ENCODE measurements around the gene SH3PXD2A. TPM values are rescaled to one million over a fixed set of nuclear protein-coding genes. Genes with fewer than 3 reads are reported as not detected.

Gene SH3PXD2A
- total RNA-seq, 1 donor from 2014 or later: 35.2 TPM

DNA sequence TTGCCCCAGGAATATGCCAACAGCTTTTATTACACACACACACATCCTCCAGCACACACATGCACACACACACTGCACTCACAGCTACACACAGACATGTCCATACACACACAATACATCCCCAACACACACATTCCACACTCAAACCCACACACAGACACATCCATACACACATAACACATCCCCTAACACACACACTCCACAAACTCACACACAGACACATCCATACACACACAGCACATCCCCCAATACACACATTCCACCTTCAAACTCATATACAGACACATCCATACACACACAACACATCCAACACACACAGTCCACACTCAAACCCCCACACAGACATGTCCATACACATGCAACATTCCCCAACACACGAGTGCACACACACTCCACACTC lies 19.1 kb downstream of the SH3PXD2A start:
- peaks cover 47% of the 10 kb centered on the region for H3K4me1 ChIP-seq

DNA sequence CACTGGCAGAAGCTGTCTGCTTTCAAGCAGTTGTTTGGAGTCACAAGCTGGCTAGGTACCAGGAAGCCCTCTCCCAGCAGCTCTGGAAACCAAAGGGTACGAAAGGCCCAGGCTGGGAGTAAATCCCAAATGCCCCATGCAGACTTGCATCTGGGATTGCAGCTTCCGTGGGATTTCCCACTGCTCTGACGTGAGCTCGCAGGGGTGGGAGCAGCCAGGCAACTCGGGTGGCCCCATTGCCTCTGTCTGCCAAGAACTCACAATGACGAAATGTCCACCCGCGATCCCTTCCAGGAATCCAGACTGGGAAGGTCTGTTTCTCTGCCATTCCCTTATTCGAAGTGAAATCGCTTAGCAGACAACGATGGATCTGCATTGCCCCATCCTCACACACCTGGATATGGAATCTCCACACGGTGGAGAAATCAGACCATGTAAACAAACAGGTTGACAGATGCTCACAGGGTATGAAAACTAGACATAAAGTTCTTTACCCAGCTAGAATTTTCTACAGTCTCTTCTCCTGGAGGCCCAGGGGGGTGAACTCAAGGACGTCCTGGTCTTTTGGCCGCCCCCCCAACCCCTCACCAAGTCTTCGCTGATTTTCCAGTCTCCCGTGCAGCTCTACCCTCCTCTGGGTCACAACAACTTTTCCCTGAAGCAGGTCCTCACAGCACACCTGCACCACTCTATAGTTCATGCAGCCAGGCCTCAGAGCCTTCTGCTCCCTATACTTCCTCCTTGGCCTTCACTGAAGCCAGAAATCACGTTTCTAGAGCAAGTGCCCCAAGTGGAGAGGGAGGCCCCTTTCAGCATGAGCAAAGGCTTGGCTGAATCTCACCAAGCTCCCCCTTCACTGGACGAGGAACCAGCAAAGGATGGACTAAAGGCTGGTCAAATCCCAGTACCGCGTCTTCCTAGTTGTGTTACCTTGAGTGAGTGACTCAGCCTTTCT lies 20.0 kb downstream of the SH3PXD2A start:
- Histone ChIP-seq H3K4me3 (no peak overlapping the region), H3K9me3 (no peaks in the 10 kb centered on the region), H3K27ac (no peak overlapping the region), H3K27me3 (no peaks in the 10 kb centered on the region), H3K4me1 (peaks cover 39% of the 10 kb centered on the region), H3K36me3 (no peaks in the 10 kb centered on the region)
- TF ChIP-seq, protein P1, sequence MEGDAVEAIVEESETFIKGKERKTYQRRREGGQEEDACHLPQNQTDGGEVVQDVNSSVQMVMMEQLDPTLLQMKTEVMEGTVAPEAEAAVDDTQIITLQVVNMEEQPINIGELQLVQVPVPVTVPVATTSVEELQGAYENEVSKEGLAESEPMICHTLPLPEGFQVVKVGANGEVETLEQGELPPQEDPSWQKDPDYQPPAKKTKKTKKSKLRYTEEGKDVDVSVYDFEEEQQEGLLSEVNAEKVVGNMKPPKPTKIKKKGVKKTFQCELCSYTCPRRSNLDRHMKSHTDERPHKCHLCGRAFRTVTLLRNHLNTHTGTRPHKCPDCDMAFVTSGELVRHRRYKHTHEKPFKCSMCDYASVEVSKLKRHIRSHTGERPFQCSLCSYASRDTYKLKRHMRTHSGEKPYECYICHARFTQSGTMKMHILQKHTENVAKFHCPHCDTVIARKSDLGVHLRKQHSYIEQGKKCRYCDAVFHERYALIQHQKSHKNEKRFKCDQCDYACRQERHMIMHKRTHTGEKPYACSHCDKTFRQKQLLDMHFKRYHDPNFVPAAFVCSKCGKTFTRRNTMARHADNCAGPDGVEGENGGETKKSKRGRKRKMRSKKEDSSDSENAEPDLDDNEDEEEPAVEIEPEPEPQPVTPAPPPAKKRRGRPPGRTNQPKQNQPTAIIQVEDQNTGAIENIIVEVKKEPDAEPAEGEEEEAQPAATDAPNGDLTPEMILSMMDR (IDR thresholded peaks at IDR 0.05): no peak
- intact Hi-C loops (cut with DNase I): no loop called here
- ATAC-seq: peak; percentile 33
- no peak for DNase-seq

More for the DNA sequence above, 19.1 kb downstream of the SH3PXD2A start:
- H3K36me3 ChIP-seq: no peaks in the 10 kb centered on the region
- intact Hi-C loops (cut with DNase I): no loop called here
- TF ChIP-seq, protein P1 (IDR thresholded peaks at IDR 0.05): no peak
- H3K27me3 ChIP-seq: no peaks in the 10 kb centered on the region
- DNase-seq (no peak), ATAC-seq (no peak)
- no peak overlapping the region for H3K4me3 ChIP-seq
- H3K27ac ChIP-seq: no peak overlapping the region
- H3K9me3 ChIP-seq: no peaks in the 10 kb centered on the region

DNA sequence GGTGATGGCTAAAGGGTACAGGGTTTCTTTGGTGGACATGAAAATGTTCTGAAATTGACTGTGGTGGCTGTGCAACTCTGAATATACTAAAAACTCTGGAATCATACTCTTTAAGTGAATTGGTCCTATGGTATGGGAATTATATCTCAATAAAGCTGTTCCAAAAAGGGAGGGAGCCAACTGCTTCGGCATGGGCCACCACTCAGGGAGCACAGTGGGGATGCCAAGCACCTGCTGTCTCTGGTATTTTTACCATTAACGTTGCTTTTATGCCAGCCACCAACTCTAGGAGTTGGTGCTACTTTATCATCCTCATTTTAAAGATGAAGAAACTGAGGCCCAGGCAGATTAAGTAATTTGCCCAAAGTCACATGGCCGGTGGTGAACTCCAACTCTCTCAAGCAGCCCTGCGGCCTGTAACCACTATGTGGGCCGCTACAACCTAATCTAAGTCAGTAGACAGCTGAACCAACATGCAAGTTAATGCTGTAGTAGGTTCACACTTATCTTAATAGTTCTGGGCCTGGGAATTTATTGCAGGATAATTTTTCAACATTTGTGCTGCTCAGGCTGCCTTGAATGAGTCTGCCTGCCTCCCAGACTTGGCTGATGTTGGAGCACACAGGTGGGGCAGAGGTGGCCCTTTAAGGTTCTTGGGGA lies 20.8 kb downstream of the SH3PXD2A start:
- H3K4me3 ChIP-seq: no peak overlapping the region
- peaks cover 36% of the 10 kb centered on the region for H3K4me1 ChIP-seq
- H3K27ac ChIP-seq: peak overlapping the region; percentile 34
- DNase-seq: no peak
- H3K36me3 ChIP-seq: no peaks in the 10 kb centered on the region
- TF ChIP-seq, protein P1 (IDR thresholded peaks at IDR 0.05): no peak
- H3K27me3 ChIP-seq: no peaks in the 10 kb centered on the region
- intact Hi-C loops (cut with DNase I): no loop called here
- no peaks in the 10 kb centered on the region for H3K9me3 ChIP-seq
- no peak for ATAC-seq

GRCh38 chr10:103833731-103834365 lies 21.5 kb downstream of the SH3PXD2A start:
- ATAC-seq (peak; percentile 81), DNase-seq (no peak)
- Histone ChIP-seq H3K4me3 (no peak overlapping the region), H3K9me3 (no peaks in the 10 kb centered on the region), H3K27me3 (no peaks in the 10 kb centered on the region), H3K4me1 (peaks cover 36% of the 10 kb centered on the region), H3K36me3 (no peaks in the 10 kb centered on the region), H3K27ac (peak overlapping the region; percentile 34)
- intact Hi-C loops (cut with DNase I): no loop called here
- TF ChIP-seq, protein P1 (IDR thresholded peaks at IDR 0.05): no peak

DNA sequence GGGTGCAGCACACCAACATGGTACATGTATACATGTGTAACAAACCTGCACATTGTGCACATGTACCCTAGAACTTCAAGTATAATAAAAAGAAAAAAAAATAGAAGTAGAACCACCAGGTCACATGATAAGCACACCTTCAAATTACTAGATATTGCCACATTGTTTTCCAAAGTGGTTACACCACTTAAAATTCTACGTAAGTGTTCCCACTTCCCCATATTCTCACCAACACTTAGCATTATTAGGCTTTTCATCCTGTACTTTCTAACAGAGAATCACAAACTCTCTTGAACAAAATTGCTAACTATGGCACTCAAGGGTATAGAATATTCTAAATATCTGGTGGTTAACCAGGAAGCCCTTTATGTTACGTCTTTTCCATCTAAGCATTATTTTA lies 22.6 kb downstream of the SH3PXD2A start:
- H3K27me3 ChIP-seq: no peaks in the 10 kb centered on the region
- intact Hi-C loops (cut with DNase I): no loop called here
- TF ChIP-seq, protein P1 (IDR thresholded peaks at IDR 0.05): no peak
- H3K4me1 ChIP-seq: peaks cover 36% of the 10 kb centered on the region
- no peak for DNase-seq
- H3K4me3 ChIP-seq: no peak overlapping the region
- no peak for ATAC-seq
- H3K36me3 ChIP-seq: no peaks in the 10 kb centered on the region
- no peak overlapping the region for H3K27ac ChIP-seq
- no peaks in the 10 kb centered on the region for H3K9me3 ChIP-seq
